NCI-H345 treated with DMSO at 0.1 percent for 48 hours (cell line): Measurements from ENCODE around the gene SRSF8.

Source experiments
- DNase-seq: peaks from one replicate; lab custom pipeline; 2025; ENCODE audit not compliant: unreplicated experiment; lab: John Stamatoyannopoulos, UW

Gene SRSF8

DNA sequence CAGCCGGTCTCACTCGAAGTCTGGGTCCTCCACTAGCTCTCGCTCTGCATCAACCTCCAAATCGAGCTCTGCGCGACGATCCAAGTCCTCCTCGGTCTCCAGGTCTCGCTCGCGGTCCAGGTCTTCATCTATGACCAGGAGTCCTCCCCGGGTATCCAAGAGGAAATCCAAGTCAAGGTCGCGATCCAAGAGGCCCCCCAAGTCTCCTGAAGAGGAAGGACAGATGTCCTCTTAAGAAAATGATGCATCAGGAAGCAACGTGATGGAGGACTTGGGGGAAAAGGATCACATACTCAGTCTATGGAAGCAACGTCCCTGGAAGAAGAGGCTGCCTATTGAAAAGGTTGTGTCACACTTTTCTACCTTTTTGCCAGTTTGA is 1.1 kb downstream of the SRSF8 start:
- DNase-seq: peak; percentile 53

DNA sequence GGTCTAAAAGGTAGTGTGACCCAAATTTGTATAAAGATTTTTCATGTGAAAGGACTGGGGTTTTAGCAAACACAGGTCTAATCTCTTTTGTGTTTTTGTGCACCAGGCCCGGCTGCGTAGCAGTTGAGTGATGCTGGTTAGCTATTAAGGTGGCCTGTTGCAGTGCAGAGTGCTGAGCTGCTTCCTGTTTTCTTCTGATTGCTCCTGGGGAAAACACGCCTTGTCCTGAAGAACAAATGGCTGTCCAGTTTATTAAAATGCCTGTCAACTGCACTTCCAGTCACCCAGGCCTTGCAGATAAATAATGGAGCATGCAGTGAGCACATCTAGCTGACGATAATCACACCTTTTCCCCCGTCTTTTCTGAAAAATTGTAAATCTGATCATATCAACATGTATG is 1.8 kb downstream of the SRSF8 start:
- DNase-seq: peak; percentile 86

DNA sequence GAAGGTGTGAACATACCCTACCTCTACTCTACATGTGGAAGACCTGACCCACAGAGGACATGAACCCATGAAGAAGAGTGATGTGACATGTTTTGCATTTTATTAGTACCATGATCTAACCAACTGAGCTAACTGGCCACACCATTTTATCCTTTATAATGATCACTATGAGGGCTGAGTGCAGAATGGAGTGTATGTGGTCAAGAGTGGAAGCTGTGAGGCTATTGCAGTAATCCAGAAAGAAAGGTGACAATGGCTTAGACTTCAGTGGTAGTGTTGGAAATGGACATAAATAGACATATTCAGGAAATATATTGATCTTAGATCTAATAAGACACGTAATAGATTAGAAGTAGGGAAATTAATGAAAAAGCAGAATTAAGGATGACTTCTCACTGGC is 3.8 kb downstream of the SRSF8 start:
- DNase-seq: peak; percentile 18

GRCh38 chr11:95072948-95073347 is 6.2 kb downstream of the SRSF8 start:
- no peak for DNase-seq

DNA sequence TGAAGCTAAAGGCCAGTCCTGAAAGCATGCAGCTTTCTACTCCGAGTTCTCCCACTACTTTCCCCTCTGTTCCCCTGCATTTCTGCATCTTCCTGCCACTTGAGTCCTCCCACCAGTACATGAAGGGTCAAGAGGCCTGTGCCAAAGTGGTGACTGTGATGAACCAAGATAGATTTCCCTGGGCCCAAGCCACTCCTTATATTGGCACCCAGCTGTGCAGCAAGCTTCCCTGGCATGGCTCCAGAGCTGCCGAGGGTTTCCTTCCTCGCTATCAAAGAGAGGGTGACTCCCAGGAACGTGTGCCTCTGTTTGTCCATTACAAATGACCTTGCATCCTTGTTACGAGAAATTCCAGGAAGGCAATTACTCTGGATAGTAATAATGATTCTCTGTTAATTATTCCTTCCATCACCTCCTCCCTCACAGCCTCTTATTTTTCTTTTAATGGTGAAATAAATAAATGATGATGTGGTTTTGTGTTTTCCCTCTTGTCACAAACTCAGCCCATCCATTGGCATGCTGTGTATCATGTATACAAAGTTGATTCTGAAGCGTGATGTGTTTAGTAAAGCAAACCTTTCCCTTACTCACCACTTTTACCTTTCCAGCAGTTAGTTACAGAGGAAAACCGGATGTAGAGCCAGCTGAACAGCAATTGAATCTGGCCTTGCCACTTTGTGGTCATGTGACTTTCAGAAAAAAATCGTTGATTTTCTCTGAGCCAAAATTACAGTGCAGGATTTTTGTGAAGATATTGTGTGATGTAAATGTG is 8.3 kb downstream of the SRSF8 start:
- no peak for DNase-seq

DNA sequence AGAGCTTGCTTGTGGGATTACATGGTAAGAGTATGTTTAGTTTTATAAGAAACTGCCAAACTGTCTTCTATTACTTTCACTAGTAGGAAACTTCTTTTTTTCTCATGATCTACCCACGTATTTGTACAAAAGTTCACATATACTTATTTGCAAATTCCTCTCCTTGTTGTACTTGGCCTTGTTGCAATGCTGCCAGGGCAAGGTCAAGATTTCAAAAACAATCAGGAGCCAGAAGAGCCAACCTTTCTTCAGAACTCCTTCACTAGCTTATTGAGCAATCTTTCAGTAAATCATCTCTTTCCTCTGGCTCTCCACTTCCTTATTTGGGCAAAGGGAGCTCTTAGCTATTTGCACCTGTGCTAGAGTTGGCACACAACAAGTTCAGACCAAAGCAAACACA is 9.7 kb downstream of the SRSF8 start:
- DNase-seq: no peak

GRCh38 chr11:95076981-95077380 is 10.3 kb downstream of the SRSF8 start:
- no peak for DNase-seq

- DNase-seq: no peak
Observed at GRCh38 chr11:95078526-95078925, 11.8 kb downstream of the SRSF8 start.

DNA sequence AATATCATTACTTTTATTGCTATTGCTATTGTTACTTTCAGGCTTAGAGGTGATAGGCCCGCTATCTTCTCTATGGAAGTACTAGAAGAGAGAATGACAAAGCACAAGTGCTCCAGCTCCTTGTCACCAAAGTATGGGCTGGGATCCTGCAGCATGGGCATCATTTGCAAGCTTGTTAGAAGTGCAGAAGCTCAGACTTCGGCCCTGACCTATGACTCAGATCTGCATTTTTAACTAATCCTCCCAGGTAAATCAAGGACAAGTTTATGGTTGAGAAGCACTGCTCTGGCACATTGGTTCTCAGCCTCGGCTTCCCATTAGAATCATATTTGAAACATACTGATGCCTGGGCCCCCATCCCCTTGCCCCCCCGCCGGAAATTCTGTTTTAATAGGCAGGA is 14.3 kb downstream of the SRSF8 start:
- DNase-seq: no peak

DNA sequence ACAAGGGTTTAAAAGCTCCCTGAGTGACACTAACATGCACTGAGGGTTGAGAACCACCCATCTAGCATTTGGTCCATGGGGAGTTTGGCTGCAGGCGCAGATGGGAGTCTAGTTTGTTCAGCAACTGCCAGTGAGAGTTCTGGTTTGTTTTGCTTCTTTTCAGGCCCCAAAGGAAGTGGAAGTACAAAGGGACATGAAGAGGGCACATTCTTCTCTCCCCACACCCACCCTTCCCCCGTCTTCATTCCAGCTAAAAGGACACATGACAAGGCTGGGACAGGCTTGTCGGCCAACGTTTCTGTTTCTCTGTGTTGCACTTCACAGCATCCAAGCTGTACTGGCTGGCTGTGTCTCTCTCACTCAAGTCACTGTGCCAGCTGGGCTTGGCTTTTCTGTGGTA is 14.7 kb downstream of the SRSF8 start:
- DNase-seq: no peak

- DNase-seq: no peak
Observed at GRCh38 chr11:95082576-95083001, 15.9 kb downstream of the SRSF8 start.

DNA sequence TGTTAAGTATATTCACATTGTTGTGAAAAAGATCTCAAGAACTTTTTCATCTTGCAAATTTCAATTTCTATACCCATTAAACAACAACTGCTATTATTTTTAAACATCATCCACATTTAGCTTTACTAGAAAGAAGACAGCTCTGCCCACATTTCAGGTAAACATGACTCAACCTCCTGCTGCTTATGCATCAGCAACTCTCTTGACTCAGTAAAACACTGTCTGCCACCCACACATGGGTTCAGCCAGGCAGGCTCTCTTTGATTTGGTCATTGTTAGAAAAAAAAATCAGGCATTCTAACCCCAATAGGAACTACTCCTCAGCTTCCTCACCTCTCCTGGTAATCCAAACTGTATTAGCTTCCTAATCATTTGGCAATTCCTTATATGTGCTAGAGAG is 17.8 kb downstream of the SRSF8 start:
- DNase-seq: no peak

GRCh38 chr11:95085117-95085816 is 18.5 kb downstream of the SRSF8 start:
- DNase-seq: no peak

- DNase-seq: no peak
Observed at GRCh38 chr11:95086151-95086550, 19.4 kb downstream of the SRSF8 start.

DNA sequence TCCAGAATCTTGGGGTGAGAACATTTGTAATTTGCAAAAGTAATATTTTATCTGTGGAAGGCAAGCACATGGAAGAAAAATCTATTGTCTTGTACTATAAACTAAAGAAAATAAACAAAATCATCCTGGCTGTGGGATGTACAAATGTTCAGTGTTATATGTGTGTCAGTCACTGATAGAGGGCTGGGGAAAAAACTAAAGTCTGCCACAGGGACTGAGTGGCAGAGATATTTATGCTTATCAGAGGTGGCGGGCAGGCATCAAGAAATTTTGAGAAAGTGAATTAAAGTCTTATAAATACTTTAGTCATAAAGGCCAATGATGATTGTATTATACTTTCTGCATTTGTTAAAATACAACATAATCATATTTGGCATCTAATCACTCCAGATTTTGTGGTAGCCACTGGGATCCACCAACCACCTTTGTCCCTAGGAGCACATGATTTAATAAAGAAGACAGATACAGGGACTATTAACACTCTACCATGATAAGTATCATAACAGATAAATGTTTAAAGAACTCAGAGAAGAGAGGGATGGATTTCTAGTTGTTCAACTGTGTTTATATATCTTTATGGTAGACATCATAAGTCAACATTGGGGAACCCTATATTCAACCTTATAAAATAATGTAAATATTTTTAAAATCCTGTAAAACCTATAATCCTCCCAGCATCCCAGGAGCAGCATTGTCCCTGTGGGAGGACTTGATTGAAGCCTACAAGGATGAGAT is 20.3 kb downstream of the SRSF8 start:
- DNase-seq: no peak

DNA sequence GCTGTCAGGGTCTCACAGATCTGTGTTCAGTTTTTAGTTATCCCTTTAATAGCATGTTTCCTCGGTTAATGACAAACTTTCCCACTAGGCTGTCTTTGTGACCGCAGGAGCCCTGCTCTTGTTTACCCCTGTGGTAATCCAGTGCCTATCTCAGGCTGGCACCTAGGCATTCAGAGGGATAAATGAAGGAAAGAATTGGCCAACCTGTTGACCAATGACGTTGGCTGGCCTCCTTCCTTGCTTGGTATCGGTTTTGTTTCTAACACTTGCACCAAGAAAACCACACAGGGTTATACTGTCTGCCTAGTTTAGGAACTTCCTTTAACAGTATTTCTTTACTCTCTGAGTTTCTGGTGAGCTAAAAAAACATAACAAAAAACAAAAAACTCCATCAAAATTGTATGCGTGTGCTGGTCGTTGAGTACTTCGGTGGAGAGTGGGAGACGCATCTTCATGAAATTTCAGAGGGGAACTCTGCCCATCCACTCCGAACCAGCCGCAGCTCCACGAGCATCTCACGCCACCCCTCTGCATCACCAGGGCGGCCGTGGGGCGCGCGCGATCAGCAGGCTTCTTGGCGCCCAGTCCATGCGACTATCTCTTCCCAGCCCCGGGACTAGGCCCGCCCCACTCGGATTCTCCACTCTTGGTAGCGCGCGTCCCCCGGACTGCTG is 22.4 kb downstream of the SRSF8 start:
- DNase-seq: no peak

DNA sequence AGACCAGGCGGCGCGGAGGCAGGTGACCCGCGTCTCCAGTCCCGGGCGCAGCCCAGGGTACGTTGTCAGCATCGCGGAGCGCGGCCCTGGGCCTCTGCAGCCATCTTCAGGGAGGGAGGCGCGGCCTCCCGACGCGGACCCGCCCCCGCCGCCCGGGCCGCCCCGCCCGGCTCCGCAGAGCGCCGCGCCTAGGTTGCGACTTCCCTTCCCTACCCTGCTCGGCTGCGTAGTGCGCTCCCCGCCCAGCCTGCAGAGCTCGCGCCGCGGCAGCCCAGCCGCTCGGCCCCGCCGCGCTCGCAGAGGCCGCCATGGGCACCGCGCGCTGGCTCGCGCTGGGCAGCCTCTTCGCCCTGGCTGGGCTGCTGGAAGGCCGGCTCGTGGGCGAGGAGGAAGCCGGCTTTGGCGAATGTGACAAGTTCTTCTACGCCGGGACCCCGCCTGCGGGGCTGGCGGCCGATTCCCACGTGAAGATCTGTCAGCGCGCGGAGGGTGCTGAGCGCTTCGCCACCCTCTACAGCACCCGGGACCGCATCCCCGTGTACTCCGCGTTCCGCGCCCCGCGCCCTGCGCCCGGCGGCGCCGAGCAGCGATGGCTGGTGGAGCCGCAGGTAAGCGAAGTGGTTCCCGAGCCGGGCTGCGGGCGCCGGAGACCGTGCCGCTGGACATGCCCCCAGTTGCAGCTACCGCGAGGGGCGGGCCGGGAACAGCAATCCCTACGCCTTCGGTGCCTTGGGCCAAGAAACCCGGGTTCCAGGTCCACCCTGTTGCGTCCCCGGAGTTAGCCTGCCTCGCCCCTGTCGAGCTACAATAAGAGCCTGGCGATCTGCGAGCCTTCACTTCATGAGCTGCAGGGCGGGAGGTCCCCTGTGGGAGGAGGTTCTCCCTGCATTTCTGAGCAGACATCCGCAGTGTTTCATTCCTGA is 23.2 kb downstream of the SRSF8 start, which contains the start of gene ENDOD1:
TSS of gene ENDOD1 (plus strand) at position 227 of the 923 bp plus-strand sequence. CDS start at position 309, 82 bp downstream.
- DNase-seq: peak; percentile 58

GRCh38 chr11:95091663-95092180 is 25.0 kb downstream of the SRSF8 start:
- DNase-seq: no peak

DNA sequence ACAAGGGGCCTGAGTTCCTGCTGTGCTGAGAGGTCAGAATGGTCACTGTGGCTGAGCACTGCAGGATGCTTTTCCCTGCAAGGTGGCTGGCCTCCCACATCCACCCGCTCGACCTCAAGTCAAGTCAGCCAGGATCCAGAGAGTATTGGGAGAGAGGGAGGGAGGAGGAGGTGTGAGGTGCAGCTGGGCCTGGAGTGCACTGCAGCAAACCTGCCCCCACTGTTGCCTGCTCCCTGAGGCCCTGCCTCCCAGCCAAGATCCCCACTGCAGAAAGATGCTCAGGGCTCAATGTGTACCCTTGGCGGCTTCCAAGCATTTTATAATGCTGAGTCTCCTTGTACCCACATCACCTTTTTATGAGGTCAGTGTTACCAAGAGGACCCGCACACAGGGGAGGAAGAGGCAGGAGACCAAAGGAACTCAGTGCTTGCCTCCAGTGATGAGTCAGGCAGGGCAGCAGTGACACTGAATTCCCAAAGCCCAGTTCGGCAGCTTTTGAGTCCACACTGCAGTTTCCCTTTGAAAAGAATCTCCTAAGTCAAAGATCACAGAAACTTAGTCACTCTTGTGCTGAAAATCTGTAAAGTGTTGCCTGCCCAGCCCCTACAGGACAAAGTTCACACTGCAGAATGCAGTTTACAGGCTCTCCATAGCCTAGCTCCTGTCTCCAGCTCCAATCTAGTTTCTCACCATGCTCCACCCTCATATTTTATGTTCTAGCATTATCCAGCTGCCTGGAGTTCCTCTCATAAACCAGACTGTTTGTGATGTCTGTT is 26.0 kb downstream of the SRSF8 start:
- DNase-seq: no peak
